Measurements from ENCODE around the gene TMEM30A.

TMEM30A gene

DNA sequence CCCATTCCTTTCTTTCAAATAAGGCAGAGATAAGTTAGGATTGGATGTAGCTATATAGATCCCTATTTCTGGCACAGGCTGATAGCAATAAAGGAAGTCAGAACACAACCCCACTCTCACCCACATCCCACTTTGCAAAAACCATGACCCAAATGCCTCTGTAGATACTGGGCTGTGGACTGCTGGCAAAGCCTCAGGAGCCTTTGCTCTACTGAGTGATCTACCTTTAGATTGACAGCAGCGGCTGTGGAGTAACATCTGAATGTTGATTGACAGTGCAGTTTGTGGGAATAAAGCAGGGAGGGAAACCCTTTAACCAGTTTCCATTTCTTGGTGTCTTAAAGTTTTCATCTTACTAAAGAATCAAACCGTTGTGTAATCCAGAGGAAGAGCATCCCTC is 6.7 kb upstream of the TMEM30A start:
- no peak for DNase-seq

DNA sequence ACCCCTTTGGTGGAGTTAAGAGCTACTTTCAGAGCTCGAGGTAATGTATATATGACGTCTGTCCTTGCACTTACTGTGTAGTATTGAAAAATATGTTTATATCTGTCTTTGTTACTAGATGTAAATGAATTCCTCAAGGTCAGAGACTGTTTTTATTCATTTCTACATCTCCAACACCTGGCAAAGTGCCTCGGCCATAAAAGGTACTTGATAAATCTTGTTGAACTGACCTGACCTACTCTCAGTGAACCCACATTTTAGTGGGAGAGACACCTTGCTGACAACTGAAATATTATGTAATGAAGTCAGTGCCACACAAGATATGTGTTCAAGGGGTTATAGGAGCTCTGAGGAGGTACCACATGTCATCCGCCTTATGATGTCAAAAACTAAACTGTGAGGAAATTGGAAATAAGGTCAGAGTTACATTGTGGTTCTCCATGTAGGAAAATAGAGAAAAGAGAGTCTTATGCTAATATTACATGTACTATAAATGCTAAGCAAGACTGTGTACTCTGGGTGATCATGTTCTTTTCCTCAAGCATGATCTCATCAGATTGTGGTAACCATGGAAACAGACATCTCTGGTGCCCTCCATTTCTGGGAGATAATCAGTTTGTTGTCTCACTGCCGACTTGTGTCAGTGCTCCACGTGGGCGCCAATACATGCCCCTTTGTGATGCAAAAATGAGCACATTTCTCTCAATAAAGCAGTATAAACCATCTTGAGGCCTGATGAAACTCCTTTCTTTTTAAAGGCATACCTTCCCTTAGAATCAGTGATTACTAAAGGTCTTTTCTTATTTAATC is 5.7 kb upstream of the TMEM30A start:
- DNase-seq: no peak

DNA sequence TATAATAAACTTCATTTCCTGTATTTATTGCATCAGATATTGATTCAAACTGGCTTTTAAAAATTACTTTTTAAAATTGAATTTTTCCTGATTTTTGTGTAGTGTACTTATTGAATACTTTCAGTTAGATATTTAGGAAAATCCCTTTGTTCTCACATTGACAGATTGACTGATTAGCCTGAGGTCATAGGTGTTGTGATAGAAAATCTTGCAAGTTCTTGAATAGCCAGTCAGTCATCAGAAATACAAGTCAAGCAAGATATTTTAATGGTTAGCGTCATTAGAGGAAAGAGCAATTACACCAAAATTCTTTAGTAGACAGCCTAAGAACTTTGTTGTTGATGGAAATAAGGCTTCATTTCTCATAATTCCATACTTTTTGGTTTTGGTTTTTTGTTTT is 3.4 kb upstream of the TMEM30A start:
- no peak for DNase-seq

DNA sequence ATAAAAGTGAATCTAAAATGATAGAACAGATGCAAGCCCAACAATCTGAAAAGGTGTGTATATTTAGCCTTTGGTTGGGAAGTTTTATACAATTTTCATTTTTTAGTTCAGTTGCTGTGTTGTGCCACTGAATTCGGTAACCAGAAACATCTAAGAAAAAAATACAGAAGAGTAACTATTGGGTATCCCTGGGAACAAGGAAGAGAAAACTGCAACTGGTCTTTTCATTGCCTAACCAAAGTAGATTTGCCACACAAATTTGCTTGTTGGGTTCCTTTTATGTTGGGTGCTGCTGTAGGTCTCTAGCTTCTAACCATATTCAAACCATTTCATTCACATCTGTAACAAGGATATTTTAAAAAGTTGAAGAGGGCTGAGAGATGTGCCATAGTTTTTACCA is 2.8 kb upstream of the TMEM30A start:
- no peak for DNase-seq

DNA sequence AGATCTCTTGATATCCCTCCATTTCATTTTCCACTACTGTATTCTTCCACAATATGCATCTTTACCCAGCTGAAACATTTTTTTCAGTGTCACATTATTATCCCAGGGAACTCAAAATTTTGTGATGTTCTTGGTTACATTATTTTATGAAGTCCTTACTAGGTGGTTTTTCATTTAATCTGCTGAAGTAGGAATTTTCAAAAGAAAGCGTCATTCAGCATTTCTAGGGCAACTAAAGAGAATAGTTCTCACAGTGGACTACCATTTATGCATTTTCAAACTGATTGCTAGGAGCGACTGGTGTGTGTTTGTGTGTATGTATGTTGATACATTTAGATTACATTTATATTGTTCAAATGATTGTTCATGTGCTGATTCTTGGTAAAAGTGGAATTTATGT is 2.4 kb upstream of the TMEM30A start:
- DNase-seq: no peak

DNA sequence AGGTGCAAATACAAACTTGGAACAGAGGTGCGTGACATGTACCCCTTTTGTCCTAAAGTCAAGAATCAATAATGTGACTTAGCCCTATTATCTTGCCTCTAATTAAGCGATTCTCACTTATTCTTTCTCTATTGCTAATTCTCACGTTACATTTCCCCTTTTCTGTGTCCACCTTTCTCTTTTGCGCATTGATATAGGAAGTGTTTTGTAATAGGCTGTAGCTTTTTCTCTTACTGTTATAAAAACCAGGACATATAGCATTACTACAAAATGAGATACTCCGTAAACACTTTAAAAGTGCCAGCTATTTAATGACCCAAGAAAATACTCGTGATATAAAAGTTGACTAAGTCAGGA is 669 bp upstream of the TMEM30A start:
- no peak for DNase-seq

DNA sequence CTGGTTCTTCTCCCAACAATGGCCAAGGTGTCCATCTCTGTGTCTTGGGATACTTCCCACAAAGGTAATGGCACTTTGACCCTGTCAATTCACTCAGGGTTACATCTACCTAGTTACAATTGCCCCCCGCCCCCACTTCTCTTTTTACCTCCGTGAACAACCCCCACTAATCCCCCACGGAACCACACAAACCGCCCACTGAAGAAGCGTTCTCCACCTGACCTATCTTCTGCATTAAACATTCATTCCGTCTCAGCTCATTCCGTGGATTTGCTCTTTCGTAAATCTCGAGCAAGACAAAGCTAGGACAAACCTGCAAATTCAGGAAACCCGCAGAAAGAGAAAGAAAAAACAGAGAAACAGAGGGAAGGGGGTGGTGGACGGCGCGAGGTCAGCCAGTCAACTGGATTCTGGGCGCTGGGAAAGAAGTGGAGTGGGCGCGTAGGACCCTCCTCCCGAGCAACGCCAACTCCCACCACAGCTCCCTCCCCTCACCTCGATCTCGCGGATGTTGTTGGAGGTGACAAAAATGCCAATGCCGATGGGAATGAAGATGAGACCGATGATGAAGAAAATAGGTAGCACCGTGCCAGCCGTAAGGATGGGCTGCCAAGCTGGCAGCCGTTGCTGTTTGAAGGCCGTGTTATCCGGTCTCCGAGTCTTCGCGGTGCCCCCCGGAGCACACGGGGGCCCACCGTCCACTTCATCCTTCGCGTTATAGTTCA is 523 bp downstream of the TMEM30A start:
- peak; percentile 23 for DNase-seq

DNA sequence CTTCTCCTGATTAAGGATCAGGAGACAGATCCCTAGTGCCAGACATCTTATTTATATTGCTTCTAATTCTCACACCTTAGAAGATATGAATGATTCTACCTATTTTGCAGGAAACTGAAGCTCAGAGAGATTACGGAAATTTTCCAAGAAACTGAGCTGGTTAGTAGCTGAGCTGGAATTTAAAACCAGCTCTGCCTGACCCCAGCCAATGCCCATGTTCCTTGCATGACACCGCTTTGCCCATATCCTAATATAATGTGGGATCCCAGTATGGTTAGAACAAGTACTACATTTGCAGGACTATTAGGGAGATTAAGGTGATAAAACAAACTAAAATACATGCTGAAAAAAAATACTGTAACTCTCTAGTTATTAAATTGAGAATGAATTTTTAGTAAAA is 1.9 kb downstream of the TMEM30A start:
- no peak for DNase-seq

DNA sequence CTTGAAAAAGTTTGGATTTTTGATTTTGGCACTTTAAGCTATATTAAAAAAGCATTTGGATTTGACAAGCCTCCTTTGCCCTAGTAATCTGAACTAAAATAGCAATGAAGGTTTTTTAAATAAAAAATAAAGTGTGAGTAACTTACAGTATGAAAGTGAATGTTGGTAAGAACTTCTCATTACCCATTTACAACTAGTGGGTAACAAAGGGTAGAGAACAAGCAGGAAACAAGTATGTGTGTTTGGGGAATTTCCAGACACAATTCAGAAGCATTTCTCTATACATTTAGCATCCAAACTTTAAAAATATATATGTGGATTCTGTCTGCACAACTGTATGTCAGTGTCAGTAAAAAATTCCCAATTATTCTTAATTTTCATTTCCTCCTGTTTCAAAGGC is 2.9 kb downstream of the TMEM30A start:
- no peak for DNase-seq

DNA sequence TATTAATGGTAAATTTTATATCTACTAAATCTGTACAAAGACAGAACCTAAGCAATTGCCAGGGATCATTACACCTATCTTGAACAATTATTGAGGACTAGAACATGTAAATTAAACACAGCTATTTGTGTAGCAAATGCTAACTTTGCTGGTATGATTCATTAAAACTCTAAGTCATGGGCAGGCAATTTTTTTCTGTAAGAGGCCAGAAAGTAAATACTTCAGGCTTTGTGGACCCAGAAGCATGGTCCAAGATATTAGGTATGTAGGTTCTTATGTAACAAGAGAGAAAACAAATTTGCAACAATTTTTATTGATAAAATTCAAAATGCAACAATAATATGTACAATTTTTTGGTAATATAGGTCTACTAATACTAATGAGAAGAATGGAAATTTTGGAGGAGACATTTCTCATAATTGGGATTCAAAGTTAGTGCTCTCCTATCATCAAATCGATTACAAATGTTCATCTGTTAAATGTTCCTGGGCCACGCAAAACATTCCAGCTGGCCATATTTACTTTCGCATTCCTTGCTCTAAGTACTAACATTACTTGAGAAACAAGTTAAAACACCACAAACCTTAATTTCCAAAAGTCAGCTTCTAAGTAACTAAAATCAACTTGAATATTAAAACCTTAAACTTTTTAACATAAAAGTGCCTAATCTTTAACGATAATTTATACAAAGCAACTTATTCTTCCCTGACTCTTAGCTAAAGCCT is 4.3 kb downstream of the TMEM30A start:
- no peak for DNase-seq

DNA sequence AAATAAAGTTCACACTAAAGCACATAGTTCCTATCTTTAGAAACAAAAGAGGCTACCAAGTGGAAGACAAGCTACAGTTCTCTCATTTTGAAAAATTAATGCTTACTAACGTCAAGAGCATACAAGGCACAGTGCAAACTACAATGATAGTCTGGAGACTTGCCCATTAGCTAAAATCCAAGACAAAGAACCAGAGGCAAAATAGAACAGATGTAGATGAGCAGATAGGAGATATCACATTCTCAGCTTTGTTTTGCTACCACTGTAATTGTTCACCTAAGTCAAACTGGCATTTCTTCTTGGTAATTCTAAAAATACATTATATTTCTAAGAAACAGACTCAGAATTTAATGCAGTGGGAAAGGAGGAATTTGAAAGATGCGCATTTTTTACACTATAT is 5.2 kb downstream of the TMEM30A start:
- no peak for DNase-seq

DNA sequence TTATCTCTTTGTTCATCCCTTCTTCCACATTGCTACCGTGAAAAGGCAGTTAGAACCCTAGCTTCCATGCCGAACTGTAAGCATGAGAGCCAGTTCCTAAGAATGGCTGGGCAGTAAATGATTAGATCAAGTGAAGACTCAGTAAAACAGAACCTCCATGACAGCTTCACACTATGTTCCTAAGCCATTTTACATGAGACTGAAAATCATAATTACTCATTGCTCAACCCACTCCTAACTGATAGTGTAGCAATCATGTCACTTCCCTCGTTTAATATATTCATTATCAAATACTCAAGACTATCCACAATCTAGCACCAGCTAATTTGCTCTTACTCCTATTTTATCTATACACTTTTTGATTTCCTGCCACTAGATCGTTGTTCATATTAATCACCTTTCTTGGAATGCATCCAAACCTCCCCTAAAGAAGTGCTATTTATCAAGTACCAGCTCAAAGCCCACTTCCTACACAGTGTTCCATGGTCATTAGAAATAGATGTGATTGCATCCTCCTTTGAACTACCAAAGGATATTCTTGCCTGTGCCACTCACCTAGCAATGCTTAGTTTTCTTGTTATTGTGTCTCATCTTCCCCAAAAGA is 6.0 kb downstream of the TMEM30A start:
- DNase-seq: no peak

DNA sequence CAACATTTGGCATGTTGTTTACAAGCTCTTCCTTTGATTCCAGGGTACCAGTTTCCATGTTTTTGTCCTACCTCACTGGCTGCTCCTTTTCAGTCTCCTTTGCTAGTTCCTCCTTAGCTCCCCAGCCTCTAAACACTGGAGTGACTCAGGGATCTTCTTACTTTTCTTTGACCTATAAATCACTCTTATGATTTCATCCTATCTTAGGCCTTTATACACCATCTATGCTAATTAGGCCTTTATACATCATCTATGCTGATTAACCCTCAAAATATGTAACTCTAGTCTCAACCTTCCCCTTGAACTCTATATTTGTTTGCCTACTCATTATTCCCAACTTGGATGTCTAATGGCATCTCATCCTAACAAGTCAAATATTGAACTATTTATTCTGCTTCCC is 9.5 kb downstream of the TMEM30A start:
- no peak for DNase-seq

DNA sequence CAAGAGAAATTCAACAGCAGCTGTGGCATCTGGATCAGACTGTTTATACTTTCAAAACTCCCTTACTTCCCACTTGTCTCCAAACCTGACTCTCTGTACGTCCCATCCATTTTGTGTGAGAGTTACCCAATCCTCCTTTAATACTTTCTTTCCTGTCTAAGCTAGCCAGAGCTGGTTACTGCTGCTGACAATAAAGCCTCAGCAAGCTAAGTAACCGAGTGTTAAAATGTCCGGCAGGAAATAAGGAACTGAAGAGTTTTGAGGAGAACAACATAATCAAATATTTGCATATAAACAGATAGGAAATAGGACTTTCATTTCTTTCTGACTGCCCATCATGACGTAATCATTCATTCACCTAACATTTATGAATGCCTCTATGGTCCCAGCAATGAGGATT is 11.6 kb downstream of the TMEM30A start:
- no peak for DNase-seq

DNA sequence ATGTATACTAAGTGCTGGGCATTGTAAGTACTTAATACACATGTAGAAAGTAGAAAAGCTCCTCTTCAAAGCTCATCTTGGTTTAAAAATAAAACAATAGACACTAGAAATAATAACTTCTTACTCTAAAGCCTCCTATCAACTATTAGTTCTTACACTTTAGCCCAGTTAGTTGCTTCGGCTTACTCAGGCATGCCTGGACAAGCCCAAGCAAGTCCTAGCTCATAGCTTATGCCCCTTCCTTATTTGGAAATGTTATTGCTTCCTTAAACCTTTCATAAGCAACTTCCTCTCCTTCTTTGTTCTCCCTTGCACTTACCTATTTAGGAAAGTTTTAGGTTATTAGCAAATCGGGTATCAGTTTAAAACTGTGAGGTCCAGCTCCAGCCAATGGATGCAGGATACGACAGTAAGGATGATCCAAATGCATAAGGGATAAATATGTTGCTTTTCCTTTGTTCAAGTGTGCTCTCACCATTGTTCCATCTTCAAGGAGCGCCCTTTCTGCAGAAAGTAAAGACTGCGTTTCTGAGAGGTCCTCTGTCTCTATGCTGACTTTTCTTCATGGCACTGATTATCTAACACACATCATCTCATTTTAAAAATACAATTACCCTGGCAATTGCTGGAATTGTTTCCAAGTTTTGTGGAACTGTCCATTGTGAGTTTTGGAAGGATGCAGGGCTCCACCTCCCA is 12.3 kb downstream of the TMEM30A start:
- no peak for DNase-seq

DNA sequence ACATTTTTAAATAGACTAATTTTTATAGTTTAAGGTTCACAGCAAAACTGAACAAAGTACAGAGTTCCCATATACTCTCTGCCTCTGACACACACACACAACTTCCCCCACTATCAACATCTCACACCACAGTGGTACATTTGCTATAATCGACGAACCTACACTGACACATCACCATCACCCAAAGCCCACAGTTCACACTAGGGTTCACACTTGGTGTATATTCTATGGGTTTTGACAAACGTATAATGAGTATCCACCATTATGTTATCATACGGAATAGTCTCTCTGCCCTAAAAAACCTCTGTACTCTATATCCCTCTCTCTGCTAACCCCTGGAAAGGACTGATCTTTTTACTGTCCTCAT is 15.6 kb downstream of the TMEM30A start:
- peak; percentile 7 for DNase-seq

DNA sequence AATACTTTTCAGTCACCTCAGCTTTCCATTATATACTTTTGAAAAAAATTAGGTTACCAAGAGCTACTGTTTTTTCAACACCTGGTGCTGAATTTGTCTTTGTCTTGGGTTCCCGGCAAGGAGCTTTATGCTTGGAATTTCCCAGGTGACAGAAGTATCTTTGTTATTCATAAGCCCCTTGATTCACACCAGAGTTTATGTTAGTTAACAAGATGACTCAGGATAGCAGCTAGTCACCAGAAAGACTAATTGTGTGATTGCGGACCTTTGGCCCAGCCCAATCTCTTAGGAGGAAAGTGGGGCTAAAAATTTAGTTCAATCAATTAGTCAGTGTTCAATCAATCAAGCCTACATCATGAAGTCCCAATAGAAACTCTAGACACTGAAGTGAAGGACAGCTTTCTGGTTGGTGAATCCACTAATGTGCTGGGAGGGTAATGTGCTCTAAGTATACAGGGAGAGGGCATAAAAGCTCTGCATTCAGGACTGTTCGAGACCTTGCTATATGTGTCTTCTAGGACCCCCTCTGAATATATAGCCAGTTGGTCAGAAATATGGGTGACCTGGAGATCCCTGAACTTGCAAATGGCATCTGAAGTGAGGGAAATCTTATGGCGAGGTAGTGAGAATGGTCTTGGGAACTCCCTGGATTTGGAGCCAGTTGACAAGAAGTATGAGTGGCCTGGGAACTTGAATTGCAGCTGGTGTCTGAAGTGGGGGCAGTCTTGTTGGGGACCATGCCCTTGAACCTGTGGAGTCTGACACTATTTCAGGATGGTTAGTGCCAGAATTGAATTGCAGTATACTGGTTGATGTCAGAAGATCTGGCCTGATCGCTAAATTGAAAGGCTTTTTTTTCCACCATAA is 16.2 kb downstream of the TMEM30A start:
- no peak for DNase-seq

DNA sequence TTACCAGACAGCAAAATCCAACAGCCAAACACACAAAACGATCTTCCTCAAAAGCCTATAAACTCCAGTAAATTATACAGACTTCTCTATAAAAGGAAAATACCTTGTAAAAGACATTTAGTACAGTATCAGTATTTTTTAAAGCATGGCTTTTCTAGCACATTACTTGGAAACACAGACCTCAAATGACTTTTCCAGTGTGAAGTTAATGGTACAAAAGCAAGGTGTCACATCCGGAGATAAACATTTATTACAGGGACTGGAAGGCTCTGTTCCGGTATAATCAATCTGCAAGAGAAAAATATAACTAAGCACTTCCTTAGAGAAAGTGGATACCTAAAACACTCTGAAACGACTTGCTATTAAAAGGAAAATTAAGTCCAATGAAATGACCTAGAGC is 17.1 kb downstream of the TMEM30A start:
- DNase-seq: no peak

DNA sequence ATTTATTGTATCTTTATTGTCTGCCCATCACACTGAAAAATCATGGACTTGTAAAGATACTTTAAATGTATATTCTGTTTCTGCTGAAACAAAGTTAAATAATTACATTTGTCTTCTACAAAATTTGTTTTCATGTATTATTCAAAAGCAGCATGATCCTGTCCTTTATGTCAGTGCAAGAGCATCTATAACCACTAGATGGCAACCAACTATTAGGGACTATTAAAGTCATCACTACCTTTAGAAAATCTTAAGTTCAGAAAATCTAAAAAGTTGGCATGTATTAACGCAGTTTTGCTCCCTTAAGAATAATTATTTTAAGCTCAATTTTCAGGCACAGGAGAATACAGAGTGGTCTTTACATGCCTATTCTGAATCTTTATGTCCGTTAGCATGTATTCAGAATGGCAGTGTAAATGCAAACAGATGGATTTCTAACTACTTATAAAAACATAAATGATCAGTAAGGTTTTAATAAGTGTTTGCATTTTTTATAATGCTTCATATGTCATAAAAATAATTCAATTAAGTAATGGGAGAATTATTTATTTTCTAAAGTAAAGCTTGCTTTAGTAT is 17.8 kb downstream of the TMEM30A start:
- peak; percentile 61 for DNase-seq

DNA sequence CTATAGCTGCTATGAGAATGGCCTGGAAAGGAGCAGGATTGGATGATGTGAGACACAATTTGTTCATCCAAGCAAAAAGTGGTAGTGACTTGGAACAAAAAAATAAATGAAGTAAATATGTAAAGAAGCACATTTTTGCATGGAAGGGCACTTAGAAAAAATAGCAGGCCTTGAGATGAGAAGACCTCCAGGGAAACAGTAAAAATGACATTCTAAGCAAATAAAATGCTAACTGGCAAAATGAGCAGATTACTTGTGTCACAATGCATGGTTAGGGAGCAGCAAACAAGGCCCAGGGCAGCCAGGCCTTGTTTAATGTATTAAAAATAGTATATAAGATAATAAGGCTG is 21.2 kb downstream of the TMEM30A start:
- DNase-seq: no peak

DNA sequence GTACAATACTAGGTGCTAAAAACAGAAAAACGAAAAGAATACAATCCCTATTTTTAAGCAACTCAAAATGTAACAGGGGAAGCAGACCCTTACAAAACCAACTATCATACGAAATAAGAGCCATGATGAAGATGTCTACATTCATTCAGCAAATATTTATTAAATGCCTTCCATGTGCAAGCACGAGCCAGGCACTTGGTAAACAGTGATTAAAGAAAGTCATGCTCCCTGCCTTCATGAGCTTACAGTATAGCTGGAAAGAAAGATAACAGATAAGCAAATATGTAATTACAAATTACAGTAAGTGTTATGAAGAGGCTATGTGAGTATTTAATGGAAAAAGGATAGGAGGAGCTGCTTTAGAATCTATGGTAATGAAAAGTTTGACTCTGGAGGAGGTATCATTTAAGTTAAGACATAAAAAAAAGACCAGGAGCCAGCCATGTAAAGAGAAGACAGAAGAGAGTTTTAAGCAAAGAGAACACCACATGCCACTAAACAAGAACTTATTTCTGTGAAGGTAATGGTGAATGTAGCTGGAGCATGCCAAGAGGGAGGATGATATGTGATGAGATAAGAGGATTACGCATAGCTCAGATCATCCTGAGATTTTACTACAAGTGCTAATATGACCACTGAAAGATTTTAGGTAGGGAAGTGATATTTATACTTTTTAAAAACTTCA is 21.7 kb downstream of the TMEM30A start:
- no peak for DNase-seq
